Measurements from ENCODE around the gene ABCA2.

The ABCA2 gene, protein sequence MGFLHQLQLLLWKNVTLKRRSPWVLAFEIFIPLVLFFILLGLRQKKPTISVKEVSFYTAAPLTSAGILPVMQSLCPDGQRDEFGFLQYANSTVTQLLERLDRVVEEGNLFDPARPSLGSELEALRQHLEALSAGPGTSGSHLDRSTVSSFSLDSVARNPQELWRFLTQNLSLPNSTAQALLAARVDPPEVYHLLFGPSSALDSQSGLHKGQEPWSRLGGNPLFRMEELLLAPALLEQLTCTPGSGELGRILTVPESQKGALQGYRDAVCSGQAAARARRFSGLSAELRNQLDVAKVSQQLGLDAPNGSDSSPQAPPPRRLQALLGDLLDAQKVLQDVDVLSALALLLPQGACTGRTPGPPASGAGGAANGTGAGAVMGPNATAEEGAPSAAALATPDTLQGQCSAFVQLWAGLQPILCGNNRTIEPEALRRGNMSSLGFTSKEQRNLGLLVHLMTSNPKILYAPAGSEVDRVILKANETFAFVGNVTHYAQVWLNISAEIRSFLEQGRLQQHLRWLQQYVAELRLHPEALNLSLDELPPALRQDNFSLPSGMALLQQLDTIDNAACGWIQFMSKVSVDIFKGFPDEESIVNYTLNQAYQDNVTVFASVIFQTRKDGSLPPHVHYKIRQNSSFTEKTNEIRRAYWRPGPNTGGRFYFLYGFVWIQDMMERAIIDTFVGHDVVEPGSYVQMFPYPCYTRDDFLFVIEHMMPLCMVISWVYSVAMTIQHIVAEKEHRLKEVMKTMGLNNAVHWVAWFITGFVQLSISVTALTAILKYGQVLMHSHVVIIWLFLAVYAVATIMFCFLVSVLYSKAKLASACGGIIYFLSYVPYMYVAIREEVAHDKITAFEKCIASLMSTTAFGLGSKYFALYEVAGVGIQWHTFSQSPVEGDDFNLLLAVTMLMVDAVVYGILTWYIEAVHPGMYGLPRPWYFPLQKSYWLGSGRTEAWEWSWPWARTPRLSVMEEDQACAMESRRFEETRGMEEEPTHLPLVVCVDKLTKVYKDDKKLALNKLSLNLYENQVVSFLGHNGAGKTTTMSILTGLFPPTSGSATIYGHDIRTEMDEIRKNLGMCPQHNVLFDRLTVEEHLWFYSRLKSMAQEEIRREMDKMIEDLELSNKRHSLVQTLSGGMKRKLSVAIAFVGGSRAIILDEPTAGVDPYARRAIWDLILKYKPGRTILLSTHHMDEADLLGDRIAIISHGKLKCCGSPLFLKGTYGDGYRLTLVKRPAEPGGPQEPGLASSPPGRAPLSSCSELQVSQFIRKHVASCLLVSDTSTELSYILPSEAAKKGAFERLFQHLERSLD (N-terminal part only)

DNA sequence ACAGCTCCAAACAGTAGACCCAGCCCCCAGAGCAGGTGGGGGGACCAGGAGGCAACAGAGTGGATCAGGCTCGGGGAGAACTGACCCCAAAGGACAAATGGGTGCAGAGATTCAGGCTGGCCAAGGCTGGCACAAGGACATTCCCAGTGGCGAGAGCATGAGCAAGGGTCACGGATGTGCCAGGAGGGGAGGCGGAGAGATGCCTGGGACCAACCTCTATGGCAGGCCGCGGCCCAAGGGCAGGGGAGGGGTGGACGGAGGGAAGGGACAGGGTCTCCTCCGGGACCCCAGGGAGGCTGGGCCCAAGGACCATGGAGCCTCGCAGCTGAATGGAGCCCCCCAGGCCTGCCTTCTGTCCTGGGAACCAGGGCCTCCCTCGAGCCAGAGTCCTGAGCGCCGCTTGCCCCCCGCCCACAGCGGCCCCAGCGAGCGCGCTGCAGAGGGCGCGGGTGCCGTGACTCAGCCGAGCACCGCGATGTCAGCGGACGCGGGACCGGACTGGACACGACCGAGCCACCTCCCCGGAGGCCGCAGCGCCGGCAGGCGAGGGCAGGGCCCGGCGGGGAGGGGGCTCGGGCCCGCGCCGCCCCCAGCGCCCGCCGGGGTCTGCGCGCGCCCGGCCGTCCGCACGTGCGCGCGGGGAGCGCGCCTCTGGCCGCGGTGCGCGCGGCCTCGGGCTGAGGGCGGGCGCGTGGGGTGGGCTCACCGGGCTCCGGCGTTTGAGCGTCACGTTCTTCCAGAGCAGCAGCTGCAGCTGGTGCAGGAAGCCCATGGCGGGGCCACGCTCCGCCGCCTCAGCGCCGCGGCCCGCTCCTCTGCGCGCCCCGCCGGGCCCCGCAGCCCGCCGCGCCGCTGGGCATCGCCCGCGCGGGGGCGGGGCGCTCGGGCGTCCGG lies at the start of gene ABCA2:
Gene ABCA2 (minus strand): TSS at position 869 of the 894 bp plus-strand sequence. CDS start 97 bp downstream, at position 772.
- DNase-seq: peak; percentile 2 to 63 (median 57)

DNA sequence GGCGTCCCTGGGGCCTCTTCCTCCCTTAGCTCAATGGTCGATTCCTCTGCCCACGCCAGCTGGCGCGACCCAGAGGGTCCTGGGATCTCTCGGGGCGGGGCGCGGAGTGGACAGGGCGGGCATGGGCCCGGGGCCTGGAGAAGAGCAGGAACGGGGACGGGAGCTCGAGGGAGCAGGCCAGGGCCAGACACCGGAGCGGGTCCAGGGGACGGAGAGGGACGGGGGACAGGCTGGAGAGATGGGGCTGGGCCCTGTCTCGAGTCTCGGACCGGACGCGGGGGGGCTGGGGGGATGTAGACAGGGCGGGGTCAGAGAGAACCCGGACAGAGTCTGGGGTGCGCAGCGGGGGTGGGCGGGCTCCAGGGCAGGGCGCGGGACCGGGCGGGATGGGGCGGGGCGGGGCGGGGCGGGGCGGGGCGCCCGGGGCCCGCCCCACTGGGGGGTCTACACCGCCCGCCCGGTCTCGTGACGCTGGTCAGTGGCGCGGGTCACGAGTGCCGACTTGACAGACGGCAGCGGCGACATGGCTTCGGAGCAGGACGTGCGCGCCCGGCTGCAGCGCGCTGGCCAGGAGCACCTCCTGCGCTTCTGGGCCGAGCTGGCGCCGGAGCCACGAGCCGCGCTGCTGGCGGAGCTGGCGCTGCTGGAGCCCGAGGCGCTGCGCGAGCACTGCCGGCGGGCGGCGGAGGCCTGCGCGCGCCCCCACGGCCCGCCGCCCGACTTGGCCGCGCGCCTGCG lies 49.1 kb upstream of the ABCA2 start, which contains the start of gene UAP1L1:
Gene UAP1L1 (plus strand): TSS at position 508 of the 738 bp plus-strand sequence. CDS start 16 bp downstream, at position 524.
- DNase-seq: peak; percentile 11 to 53 (median 38)

DNA sequence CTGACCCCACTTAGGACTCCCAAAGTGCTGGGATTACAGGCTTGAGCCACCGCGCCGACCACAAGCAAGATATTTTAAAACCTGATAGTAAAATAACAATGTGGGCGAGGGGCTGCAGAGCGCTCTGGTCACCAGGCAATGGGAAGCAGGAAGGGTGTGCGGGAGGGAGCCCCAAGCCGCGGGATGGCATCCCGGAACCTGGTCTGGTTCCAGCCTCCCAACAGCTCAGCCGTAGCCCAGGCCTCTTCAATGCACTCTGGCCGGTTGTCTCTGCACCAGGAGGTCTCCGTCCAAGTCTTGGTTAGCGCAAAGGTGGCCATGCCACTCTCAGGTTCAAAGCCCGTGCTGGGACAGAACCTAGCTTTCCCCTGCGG lies 48.6 kb upstream of the ABCA2 start:
- no peak for DNase-seq

DNA sequence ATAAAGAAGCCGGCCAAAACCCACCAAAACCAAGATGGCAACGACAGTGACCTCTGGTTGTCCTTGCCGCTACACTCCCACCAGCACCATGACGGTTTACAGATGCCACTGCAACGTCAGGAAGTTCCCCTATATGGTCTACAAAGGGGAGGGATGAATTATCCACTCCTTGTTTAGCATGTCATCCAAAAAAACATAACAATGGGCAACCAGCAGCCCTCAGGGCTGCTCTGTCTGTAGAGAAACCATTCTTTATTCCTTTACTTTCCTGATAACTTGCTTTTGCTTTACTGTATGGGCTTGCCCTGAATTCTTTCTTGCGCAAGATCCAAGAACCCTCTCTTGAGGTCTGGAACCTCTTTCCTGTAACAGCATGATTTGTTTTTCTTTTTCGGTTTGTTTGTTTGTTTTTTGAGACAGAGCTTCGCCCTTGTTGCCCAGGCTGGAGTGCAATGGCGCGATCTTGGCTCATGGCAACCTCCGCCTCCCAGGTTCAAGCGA lies 47.3 kb upstream of the ABCA2 start:
- no peak for DNase-seq

DNA sequence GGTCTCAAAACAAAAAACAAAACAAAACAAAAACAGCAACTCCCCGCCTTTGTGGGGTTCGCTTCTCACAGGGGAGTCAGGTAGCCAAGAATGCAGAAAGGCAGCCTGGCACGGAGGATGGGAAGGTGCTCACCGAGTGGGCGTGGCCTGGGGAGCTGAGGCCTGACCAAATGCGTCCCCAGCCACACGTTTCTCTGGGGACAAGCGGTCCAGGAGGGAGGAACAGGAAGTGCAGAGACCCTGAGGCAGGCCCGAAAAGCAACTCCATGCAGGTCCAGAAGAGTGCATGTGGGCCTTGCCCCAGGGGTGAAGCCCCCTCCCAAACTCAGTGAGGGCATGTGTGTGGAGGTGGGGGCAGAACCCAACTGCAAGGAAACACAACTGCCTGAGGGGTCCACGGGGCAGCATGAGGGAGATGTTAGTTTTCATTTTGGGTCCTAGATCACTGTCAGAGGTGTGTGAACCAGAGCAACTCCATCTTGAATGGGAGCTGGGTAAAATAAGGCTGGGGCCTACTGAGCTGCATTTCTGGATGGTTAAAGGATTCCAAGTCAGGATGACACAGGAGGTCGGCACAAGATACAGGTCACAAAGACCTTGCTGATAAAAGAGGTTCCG lies 46.7 kb upstream of the ABCA2 start:
- no peak for DNase-seq

DNA sequence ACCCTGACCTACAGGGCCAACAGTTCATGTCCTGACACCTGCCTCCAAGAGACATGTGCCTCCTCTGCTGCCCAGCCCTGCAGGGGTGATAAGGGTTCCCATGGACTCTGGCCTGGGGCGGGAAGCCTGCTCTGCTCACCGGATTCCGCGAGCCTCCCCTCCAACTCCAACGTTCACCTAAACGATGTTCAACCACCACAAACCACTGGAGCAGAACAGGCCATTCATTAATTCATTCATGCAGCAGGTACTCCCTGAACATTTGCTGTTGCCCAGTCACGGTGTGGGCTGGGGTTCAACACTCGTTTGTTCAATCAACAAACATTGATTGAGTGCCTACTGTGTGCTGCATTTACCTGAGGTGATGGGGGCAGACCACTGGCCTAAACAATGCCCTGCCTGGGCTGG lies 46.0 kb upstream of the ABCA2 start:
- no peak for DNase-seq

DNA sequence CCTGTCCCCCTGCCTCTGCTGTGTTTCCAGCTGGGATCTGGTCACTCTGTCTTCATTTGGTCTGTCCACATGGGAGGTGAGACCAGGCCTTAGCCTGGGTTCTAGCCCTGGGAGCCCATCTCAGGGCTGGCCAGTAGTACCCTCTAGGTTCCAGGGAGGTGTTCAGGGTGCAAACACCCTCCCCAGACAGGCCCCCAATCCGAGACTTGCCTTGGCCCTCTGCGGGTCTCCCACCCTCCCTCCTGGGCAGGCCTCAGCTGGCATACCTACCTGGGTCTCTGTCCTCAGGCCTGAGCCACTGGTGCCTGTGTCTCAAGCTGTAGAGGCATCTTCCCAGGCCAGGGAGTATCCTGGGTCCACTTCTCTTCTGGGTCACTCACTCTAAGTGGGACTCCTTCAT lies 43.2 kb upstream of the ABCA2 start:
- no peak for DNase-seq

DNA sequence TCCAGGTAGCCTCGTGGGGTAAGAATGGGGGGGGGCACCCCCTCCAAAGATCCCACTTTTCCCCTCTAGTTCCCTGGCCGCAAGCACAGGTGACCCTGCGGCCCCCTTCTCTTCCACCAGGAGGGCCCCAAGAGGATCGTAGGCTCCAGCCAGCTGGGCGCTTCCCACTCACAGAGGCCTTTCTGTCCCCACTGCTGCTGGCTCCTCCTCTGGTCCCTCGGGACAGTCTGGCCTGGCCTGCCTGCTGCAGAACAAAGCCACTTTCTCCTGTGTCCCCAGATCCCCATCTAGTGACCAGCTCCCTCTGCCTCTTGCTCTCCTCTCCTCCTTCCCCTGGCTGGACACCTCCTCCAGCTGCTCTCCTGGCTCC lies 42.9 kb upstream of the ABCA2 start:
- peak in 2 of 3 experiments; percentile 51 to 88 for DNase-seq

DNA sequence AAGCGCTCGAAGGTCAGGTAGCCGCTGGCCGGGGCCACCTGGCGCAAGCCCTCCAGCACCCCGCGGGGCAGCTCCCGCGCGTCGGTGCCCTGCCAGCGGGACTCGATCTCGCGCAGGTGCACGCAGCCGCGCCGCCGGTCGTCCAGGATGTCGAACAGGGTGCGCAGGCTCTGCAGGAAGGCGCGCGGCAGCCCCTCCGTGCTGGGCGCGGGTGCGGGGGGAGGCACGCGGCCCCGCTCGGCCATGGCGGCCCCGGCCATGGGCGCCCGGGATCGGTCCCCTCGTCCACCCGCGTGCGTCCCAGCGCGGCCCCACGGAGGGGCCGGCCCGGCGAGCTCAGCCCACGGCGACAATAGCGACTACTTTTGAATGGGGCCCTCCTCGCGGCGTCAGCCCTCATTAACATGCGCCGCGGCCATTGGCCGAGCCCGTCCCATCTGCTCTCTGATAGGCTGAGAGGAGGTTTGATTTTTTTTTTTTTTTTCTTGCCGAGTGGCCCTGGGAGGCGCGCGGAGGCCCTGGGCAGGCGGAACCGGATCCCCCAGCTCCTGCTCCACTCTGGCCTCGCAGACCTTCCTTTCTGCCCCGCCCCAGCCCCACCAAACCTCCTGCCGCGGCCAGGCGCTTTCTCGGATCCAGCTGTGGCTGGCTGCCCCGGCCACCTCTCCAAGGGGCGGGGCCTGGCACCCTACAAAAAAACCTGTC lies 42.3 kb upstream of the ABCA2 start, which contains the start of gene SAPCD2:
Gene SAPCD2 (minus strand): TSS at position 357 of the 705 bp plus-strand sequence. CDS start 97 bp downstream, at position 260.
- peak; percentile 85 to 97 (median 93) for DNase-seq

DNA sequence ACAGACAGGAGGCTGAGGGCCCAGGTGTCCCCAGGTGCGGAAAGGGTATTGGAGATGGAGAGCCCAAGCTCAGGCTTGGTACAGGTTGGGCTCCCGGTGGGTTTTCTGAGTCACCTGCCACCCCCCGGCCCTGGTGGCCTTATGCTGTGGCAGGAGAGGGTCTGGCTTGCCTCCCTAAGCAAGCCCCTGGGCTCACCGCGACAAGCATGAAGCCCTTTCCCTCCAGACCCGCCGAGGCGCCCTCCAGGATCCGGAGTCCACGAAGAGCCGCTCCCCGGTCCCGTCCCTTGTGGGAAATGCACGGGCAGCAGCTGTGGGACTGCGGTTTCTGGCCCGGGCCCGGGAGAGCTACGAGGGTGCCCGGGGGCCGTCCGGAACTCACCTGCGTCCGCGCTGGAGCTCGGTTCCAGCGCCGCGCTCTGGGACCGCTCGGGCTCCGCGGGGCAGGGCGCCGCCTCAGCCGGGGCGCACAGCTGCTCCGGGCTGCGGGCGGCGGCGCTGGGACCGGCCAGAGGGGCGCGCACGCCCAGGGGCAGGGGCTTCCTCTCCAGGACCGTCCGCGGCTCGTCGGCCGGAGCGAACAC lies 41.6 kb upstream of the ABCA2 start:
- peak in 2 of 3 experiments; percentile 55 to 65 for DNase-seq

DNA sequence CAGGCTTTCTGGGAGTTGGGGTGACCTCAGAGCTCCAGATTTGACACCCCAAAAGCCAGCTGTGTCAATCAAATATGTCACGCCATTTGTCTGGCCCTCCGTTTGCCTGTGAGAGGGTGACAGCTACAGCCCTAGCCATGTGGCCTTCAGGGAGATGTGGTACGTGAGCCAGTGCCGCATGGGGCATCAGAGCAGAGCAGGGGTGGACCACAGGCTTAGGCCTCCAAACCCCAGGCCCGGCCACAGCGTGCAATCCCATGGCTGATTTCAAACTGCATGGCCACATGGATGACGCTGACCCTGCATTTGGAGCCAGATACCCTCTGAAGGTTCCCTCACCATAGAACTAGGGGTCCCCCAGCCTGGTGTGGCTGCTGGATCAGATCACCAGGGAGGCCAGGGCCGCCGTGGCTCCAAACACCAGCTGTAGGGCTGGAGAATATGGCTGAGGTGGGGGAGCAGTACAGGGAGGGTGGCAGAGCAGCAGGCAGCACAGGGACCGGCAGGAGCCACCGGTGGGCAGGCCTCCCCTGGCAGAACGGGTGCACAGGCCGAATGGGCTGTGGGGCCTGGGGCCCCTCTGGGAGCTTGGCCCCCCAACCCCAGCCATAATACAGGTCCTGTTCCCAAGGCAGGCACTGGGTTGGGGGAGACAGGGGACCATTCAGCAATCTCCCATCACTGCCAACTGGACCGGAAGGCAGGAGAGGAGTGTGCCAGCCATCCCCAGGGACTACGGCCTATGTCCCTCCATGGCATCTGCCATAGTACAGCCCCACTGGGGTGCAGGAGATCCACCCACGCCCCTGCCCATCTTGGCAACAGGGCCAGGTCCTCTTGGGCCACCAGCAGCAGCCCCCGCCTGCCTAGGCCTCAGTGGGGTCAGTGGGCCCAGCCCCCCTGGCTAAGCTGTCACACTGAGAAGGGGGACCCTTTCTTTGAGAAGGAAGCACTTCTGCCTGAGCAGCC lies 40.8 kb upstream of the ABCA2 start:
- DNase-seq: no peak

DNA sequence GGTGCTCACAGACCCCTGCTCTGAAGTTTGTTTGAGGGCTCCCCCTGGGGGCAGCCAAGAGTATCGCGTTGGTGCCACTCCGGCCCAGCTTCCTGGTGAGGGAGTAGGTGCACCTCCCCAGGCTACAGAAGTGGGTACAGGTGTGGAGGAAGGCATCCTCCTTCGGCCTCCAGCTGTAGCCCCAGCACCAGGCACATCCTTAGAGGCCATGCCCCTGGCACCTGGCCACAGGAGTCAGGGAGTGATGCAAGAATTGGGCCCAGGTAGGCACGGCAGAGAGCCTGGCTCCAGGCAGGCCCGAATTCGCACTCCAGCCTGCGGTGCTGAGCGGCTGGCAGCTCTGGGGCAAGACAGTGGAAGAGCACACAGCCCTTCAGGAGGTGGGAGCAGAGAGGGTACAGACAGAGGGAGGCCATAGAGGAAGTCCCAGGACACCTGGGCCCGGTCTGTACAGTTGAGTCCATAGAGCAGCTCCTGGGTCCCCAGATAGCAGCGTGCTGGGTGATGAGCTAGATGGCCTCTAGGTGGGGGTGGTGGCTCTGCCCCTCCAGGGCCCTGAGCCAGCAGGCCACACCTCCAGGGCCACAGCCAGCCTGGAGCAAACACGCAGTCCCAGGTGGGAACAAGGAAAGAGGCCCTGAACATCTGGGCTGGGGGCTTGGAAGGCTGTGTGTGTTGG lies 40.0 kb upstream of the ABCA2 start:
- peak; percentile 50 to 89 (median 73) for DNase-seq

DNA sequence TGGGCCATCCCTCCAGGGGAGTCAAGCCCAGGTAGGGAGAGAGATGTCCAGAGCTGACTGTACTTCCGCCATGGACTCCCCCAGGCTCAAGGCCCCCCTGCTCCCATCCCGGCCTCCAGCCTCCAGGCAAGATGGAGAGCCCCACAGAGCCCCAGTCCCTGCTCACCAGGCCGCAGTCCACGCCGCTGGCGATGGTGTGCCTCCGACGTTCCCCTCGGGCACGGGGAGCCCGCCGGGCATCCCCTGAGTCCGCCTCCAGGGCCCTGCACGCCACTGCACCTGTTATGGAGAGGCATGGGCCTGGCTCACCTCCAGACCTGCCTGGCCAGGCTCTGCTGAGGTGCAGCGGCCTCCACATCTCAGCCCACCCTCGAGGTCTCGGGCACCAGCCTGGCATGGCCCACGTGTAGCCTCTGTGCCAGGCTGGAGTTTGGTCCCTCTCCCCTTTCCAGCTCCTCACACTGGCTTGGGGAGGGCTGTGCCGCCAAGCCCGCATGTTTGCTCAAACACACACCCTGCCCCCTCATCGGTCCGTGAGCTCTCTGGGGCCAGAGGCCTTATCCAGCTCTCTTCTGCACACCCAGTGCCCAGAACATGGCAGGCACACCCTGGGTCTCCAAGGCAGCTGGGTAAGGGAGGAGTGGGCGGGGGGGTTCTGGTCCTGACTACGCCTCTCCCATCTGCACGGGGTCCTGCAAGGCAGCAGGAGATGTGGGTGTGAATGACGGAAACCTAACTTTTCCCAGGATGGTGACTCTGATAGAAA lies 38.2 kb upstream of the ABCA2 start:
- DNase-seq: no peak

DNA sequence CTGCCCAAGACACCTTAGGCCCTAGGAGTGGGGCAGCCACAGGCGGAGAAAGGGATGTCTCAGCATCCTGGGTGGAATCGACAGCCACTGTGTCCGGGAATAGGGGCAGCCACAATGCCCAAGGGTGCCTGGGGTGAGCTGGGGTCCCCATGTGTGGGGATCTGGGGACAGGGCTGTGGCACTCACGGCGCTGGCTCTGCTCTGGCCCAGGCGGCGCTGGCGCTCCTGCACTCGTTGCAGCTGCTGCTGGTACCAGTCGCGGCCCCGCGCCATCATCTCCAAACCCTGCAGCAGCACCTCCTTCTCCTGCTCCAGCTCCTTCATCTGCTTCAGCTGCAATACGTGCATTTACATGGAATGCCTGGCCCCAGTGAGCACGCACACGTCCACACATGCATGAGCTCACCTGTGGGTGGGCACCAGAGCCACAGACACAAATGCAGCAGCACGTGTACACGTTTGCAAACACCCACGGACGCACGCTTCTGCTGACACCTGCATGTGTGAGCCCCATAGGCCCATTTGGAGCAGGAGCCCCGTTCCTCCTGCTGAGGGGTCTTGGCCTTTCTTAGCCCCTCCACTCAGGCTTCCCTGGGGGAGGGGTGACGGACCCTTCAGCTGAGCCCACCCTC lies 37.4 kb upstream of the ABCA2 start:
- DNase-seq: no peak

DNA sequence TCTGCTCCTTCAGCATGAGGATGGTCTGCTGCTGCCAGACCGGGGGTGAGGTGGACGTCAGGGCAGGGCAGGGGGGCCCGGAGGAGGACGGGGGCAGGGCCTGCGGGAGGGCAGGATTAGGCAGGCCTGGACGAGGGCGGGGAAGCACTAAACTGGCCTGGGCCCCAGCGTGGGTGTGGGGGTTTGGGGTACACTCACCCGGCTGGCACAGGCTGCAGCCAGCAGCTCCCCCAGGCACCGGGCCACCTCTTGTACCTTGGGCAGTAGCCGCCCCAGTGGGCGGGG lies 36.8 kb upstream of the ABCA2 start:
- no peak for DNase-seq

Measured in NCI-H1417 (cell line).